Measurements from ENCODE around the gene NEK9. TPM values are rescaled to one million over a fixed set of nuclear protein-coding genes. Genes with fewer than 3 reads are reported as not detected.

Gene NEK9
- total RNA-seq, 2 donors from 2014 or later, result 45.7 to 49.2 TPM

DNA sequence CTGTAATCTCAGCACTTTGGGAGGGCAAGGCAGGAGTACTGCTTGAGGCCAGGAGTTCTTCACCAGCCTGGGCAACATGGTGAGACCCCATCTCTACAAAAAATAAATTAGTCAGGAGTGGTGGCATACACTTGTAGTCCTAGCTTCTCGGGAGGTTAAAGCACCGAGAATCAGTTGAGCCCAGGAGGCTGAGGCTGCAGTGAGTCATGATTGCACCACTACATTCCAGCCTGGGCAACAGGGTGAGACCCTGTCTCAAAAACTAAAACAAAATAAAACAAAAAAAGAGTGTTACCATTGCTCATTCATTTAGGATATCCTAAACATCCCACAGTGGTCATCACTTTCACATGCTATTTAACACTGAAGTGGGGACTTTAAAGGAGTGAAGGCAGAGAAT lies 7.8 kb downstream of the NEK9 start:
- Histone ChIP-seq H3K27ac (no peak overlapping the region), H3K27me3 (no peaks in the 10 kb centered on the region), H3K36me3 (peaks cover 47% of the 10 kb centered on the region), H3K4me3 (no peak overlapping the region), H3K4me1 (peaks cover 0 to 2% of the 10 kb centered on the region in 2 donors), H3K9me3 (no peaks in the 10 kb centered on the region)
- TF ChIP-seq, protein P1, sequence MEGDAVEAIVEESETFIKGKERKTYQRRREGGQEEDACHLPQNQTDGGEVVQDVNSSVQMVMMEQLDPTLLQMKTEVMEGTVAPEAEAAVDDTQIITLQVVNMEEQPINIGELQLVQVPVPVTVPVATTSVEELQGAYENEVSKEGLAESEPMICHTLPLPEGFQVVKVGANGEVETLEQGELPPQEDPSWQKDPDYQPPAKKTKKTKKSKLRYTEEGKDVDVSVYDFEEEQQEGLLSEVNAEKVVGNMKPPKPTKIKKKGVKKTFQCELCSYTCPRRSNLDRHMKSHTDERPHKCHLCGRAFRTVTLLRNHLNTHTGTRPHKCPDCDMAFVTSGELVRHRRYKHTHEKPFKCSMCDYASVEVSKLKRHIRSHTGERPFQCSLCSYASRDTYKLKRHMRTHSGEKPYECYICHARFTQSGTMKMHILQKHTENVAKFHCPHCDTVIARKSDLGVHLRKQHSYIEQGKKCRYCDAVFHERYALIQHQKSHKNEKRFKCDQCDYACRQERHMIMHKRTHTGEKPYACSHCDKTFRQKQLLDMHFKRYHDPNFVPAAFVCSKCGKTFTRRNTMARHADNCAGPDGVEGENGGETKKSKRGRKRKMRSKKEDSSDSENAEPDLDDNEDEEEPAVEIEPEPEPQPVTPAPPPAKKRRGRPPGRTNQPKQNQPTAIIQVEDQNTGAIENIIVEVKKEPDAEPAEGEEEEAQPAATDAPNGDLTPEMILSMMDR (IDR thresholded peaks at IDR 0.05), result no peak
- no peak for DNase-seq (ENCODE audit: low spot score)

DNA sequence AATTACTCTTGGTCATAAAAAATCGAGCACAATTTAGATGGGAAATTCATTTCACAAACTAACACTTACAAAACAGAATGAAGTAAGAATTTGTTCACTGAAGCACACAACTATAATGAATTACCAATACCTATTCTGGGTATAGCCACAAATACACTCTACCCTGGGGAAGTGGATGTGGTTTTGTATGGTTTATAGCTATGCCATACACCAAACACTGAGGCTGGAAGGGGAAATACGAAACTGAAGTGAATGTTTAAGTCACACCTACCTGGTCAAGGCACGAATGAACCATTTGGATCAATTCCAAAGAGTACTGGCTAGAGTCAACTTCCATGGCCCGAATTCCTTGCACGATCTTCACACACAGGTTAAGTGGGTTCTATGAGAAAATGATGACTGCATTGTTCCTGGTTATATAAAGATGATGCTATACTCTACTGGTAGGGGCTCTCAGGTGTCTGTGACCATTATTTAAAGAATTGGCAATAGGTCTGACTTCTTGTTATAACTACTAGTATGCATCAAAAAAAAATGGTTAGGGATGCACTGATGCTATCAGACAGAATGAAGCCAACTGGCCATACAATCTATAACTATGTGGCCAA lies 12.8 kb downstream of the NEK9 start:
- TF ChIP-seq, protein P1 (IDR thresholded peaks at IDR 0.05), result no peak
- H3K4me3 ChIP-seq, result no peak overlapping the region
- H3K36me3 ChIP-seq, result peaks cover 85% of the 10 kb centered on the region
- H3K9me3 ChIP-seq, result no peaks in the 10 kb centered on the region
- H3K4me1 ChIP-seq, result no peaks in the 10 kb centered on the region
- DNase-seq (ENCODE audit: low spot score), result no peak
- H3K27me3 ChIP-seq, result no peaks in the 10 kb centered on the region
- no peak overlapping the region for H3K27ac ChIP-seq

DNA sequence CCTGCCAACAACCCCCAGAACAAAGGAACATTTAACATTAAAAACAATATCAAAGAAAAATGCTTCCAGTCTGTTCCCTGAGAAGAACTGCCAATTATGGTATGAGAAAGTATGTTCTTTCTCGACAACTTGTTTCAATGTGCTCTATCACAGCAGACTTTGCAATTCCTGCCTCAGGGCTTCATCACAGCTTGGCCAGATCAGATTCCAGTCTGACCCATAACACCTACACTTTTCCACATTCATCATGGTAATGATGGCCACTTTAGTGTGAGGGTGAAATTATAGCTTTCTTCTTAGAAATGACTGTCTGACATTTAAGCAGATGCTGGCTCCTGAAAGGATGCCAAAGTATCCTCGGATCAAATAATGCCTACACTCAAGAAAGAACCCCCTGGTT lies 17.0 kb downstream of the NEK9 start:
- Histone ChIP-seq H3K4me1 (no peaks in the 10 kb centered on the region), H3K27ac (no peak overlapping the region), H3K4me3 (no peak overlapping the region), H3K36me3 (peaks cover 96% of the 10 kb centered on the region), H3K9me3 (no peaks in the 10 kb centered on the region), H3K27me3 (no peaks in the 10 kb centered on the region)
- TF ChIP-seq, protein P1 (IDR thresholded peaks at IDR 0.05), result no peak
- no peak for DNase-seq (ENCODE audit: low spot score)

DNA sequence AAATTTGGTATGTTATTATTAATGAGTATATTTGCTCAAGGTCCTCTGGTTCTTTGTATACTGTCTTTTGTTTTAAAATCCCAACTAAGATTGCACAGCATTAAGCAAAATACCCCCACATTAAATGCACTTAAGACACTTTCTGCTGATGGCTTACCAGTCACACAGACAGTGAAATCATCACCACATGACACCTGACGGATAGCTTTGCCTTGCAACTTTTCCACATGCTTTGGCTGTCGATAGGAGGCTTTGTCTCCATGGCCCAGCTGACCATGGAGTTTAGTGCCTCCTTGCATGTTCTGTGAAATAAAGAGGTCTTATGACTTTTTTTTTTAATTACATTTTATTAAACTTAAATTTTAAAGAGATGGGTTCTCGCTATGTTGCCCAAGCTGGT lies 19.7 kb downstream of the NEK9 start:
- TF ChIP-seq, protein P1 (IDR thresholded peaks at IDR 0.05), result no peak
- no peak for DNase-seq (ENCODE audit: low spot score)
- Histone ChIP-seq H3K36me3 (peaks cover 94% of the 10 kb centered on the region), H3K4me3 (no peak overlapping the region), H3K27ac (no peak overlapping the region), H3K27me3 (no peaks in the 10 kb centered on the region), H3K9me3 (no peaks in the 10 kb centered on the region), H3K4me1 (no peaks in the 10 kb centered on the region)

DNA sequence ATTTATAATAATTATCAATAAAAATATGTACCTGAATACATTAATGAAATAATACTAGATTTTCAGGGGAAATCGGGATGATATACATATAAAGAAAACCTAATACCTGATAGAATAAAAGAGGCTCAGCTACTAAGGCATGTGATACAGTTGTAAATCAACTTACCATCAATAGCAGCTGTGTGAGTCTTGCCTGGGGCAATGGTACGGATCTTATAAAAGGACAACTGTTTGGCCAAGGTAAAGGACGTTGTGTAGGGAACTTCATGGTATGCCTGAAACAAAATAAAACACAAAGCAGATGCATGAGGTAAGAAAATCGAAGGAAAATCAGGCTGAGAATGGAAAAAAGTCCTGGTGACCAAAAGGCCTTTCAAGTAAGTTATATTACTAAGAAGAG lies 25.4 kb downstream of the NEK9 start:
- H3K36me3 ChIP-seq, result peaks cover 85% of the 10 kb centered on the region
- DNase-seq (ENCODE audit: low spot score), result no peak

More for the DNA sequence above, 25.4 kb downstream of the NEK9 start:
- H3K9me3 ChIP-seq, result no peaks in the 10 kb centered on the region
- TF ChIP-seq, protein P1 (IDR thresholded peaks at IDR 0.05), result no peak
- H3K4me3 ChIP-seq, result no peak overlapping the region
- H3K27ac ChIP-seq, result no peak overlapping the region
- no peaks in the 10 kb centered on the region for H3K4me1 ChIP-seq
- no peaks in the 10 kb centered on the region for H3K27me3 ChIP-seq

Measured in right atrium auricular region (tissue), 2 donors.